Measurements from ENCODE around the gene ZNF563. TPM values are rescaled to one million over a fixed set of nuclear protein-coding genes. Genes with fewer than 3 reads are reported as not detected.
A peak's percentile ranks its signal among the peaks of the same experiment; 100 is the strongest.

The ZNF563 gene
- total and polyA plus RNA-seq, 10 donors: 1.6 to 9.6 (median 4.0) TPM

DNA sequence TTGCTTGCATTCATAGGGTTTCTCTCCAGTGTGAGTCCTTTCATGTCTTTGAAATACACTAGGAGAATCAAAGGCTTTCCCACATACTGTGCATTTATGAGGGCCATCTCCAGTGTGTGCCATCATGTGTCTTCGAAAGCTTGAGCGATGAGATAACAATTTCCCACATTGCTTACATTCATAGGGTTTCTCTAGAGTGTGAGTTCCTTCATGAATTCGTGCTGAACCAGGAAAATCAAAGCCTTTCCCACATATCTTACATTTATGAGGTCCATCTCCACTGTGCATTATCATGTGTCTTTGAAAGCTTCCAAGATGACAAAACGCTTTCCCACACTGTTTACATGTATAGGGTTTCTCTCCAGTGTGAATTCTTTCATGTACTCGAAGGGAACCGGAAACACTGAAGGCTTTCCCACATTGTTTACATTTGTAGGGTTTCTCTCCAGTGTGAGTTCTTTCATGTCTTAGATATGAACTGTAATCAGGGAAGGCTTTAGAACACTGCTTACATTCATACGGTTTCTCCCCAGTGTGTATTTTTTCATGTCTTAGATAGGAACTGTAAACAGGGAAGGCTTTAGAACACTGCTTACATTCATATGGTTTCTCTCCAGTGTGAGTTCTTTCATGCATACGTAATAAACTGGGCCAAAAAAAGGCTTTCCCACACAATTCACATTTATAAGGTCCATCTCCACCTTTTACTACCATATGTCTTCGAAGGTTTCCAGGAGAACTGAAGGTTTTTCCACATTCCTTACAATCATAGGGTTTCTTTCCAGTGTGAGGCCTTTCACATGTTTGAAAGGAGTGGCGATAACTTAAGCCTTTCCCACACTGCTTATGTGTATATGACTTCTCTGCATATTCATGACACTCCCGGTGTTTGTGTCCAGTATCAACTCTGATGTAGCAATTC, 60.2 kb downstream of the ZNF563 start:
- peaks cover 0 to under 1% (median 0%) of the 10 kb centered on the region in 6 donors for H3K4me1 ChIP-seq
- WGBS, 5 donors: 96 to 100% (median 99%) methylated on average over 11 of the region's 11 CpGs
- TF ChIP-seq POLR2AphosphoS5 (IDR thresholded peaks at IDR 0.05): no peak
- TF ChIP-seq, protein P1, sequence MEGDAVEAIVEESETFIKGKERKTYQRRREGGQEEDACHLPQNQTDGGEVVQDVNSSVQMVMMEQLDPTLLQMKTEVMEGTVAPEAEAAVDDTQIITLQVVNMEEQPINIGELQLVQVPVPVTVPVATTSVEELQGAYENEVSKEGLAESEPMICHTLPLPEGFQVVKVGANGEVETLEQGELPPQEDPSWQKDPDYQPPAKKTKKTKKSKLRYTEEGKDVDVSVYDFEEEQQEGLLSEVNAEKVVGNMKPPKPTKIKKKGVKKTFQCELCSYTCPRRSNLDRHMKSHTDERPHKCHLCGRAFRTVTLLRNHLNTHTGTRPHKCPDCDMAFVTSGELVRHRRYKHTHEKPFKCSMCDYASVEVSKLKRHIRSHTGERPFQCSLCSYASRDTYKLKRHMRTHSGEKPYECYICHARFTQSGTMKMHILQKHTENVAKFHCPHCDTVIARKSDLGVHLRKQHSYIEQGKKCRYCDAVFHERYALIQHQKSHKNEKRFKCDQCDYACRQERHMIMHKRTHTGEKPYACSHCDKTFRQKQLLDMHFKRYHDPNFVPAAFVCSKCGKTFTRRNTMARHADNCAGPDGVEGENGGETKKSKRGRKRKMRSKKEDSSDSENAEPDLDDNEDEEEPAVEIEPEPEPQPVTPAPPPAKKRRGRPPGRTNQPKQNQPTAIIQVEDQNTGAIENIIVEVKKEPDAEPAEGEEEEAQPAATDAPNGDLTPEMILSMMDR (IDR thresholded peaks at IDR 0.05 in 8 of 11, conservative IDR thresholded peaks at IDR 0.05 in 3 of 11): no peak
- no peak for DNase-seq
- peaks cover 19 to 97% (median 62%) of the 10 kb centered on the region in 6 donors for H3K36me3 ChIP-seq
- intact Hi-C loops (cut with DNase I; ENCODE audit: low total_unique reads): no loop called here
- peak overlapping the region in 1 of 8 donors; percentile 18 for H3K4me3 ChIP-seq
- H3K9me3 ChIP-seq: peaks cover 25 to 100% (median 100%) of the 10 kb centered on the region in 8 donors
- H3K27me3 ChIP-seq (replicated peaks in 1 of 7): no peaks in the 10 kb centered on the region
- no peak overlapping the region for H3K27ac ChIP-seq

DNA sequence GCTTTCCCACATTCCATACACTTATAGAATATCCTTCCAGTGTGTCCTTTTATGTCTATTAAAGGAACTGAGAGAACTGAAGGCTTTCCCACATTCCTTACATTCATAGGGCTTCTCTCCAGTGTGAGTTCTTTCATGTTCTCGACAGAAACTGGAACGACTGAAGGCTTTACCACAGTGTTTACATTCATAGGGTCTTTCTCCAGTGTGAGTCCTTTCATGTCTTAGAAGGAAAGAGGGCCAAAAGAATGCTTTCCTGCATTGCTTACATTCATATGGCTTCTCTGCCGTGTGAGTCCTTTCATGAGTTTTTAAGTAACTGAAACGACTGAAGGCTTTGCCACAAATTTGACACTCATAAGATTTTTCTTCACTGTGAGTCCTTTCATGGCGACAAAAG, 61.0 kb downstream of the ZNF563 start:
- 96 to 98% (median 97%) methylated on average over 5 of the region's 5 CpGs for WGBS, 5 donors
- DNase-seq: no peak
- Histone ChIP-seq H3K4me1 (no peaks in the 10 kb centered on the region), H3K4me3 (peak overlapping the region in 1 of 8 donors; percentile 18), H3K9me3 (peaks cover 25 to 100% (median 98%) of the 10 kb centered on the region in 8 donors), H3K27ac (no peak overlapping the region), H3K36me3 (peaks cover 19 to 88% (median 62%) of the 10 kb centered on the region in 6 donors), H3K27me3 (replicated peaks in 1 of 7) (no peaks in the 10 kb centered on the region)
- TF ChIP-seq, protein P1 (IDR thresholded peaks at IDR 0.05 in 8 of 11, conservative IDR thresholded peaks at IDR 0.05 in 3 of 11): no peak
- TF ChIP-seq POLR2A (IDR thresholded peaks at IDR 0.05) (no peak), POLR2AphosphoS5 (IDR thresholded peaks at IDR 0.05) (no peak)
- intact Hi-C loops (cut with DNase I; ENCODE audit: low total_unique reads): no loop called here

DNA sequence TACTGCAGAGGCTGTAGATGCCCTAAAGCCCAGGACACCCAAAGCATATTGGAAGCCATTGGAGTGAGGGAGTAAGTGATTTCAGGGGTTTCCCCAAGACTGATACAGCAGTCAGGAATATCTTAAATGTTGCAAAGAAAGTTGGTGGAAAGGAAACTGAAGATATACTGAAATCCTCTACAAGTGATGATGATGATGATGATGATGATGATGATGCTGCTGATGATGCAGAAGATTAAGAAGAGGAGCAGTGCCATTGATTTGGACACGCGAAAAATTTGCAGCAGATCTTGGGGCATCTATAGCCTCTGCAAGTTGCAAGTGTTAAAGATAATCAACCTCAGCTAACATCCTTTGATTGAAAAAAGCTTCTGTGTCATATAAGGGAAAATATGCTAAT, 62.6 kb downstream of the ZNF563 start:
- no peak for DNase-seq
- Histone ChIP-seq H3K27ac (no peak overlapping the region), H3K36me3 (peaks cover 19 to 73% (median 55%) of the 10 kb centered on the region in 6 donors), H3K4me3 (no peak overlapping the region), H3K9me3 (peaks cover 29 to 100% (median 98%) of the 10 kb centered on the region in 8 donors), H3K4me1 (no peaks in the 10 kb centered on the region), H3K27me3 (replicated peaks in 1 of 7) (no peaks in the 10 kb centered on the region)
- TF ChIP-seq POLR2AphosphoS5 (IDR thresholded peaks at IDR 0.05): no peak
- TF ChIP-seq, protein P1 (IDR thresholded peaks at IDR 0.05 in 8 of 11, conservative IDR thresholded peaks at IDR 0.05 in 3 of 11): no peak
- no peak for TF ChIP-seq POLR2A (IDR thresholded peaks at IDR 0.05)
- intact Hi-C loops (cut with DNase I; ENCODE audit: low total_unique reads): no loop called here
- WGBS, 5 donors: 95 to 100% (median 98%) methylated on average over 2 of the region's 2 CpGs

Small RNAs within 50 kb of the gene (small RNA-seq; reads per million reads assigned to genes)
- gene RPS29P23: 0 reads per million in 4 donors

Other genes with a start within 250 kb of the ZNF563 start
- gene ZNF20, start 193.3 kb downstream of the ZNF563 start, total RNA-seq: 1 to 10 TPM; 3.1 to 5.5 (median 4.1) TPM
- gene ZNF20, start 193.3 kb downstream of the ZNF563 start, polyA plus RNA-seq: 1 to 10 TPM; 2.0 to 2.8 (median 2.7) TPM
- 1 to 10 TPM; 4.0 to 7.9 (median 5.6) TPM for gene ZNF625, start 176.9 kb downstream of the ZNF563 start, total RNA-seq
- gene ZNF625, start 176.9 kb downstream of the ZNF563 start, polyA plus RNA-seq: 1 to 10 TPM; 1.2 to 3.6 (median 2.0) TPM
- 10 to 100 TPM; 16.3 to 20.1 (median 17.8) TPM for gene ZNF136, start 170.5 kb downstream of the ZNF563 start, total RNA-seq
- 1 to 10 TPM; 5.5 to 7.4 (median 5.6) TPM for gene ZNF136, start 170.5 kb downstream of the ZNF563 start, polyA plus RNA-seq
- 10 to 100 TPM; 12.7 to 21.3 (median 16.0) TPM for gene ZNF44, start 38.8 kb downstream of the ZNF563 start, total RNA-seq
- gene ZNF44, start 38.8 kb downstream of the ZNF563 start, polyA plus RNA-seq: 10 to 100 TPM in 1 of 3 donors, 1 to 10 TPM in 2; 6.7 to 10.8 (median 7.1) TPM
- gene ZNF442, start 32.0 kb upstream of the ZNF563 start, total RNA-seq: 1 to 10 TPM; 1.6 to 6.1 (median 3.8) TPM
- 1 to 10 TPM in 1 of 3 donors, under 1 TPM in 2; 0.48 to 1.5 (median 0.54) TPM for gene ZNF442, start 32.0 kb upstream of the ZNF563 start, polyA plus RNA-seq
- gene ZNF799, start 67.6 kb upstream of the ZNF563 start, total RNA-seq: 10 to 100 TPM in 1 of 7 donors, 1 to 10 TPM in 6; 6.3 to 12.8 (median 7.6) TPM
- 1 to 10 TPM; 3.2 to 4.4 (median 4.0) TPM for gene ZNF799, start 67.6 kb upstream of the ZNF563 start, polyA plus RNA-seq
- gene ZNF443, start 107.4 kb upstream of the ZNF563 start, total RNA-seq: 1 to 10 TPM; 2.7 to 9.7 (median 4.5) TPM
- 1 to 10 TPM; 1.4 to 2.0 (median 1.9) TPM for gene ZNF443, start 107.4 kb upstream of the ZNF563 start, polyA plus RNA-seq
- 1 to 10 TPM; 3.9 to 6.8 (median 4.2) TPM for gene ZNF709, start 151.2 kb upstream of the ZNF563 start, total RNA-seq
- 1 to 10 TPM; 1.1 to 1.4 (median 1.3) TPM for gene ZNF709, start 151.2 kb upstream of the ZNF563 start, polyA plus RNA-seq
- 10 to 100 TPM; 17.0 to 24.5 (median 21.7) TPM for gene ZNF564, start 217.8 kb upstream of the ZNF563 start, total RNA-seq
- 10 to 100 TPM in 1 of 3 donors, 1 to 10 TPM in 2; 5.9 to 11.4 (median 6.5) TPM for gene ZNF564, start 217.8 kb upstream of the ZNF563 start, polyA plus RNA-seq

All from spleen (tissue), 11 donors.